Measurements from ENCODE around the gene ARFGAP2.

Gene ARFGAP2

DNA sequence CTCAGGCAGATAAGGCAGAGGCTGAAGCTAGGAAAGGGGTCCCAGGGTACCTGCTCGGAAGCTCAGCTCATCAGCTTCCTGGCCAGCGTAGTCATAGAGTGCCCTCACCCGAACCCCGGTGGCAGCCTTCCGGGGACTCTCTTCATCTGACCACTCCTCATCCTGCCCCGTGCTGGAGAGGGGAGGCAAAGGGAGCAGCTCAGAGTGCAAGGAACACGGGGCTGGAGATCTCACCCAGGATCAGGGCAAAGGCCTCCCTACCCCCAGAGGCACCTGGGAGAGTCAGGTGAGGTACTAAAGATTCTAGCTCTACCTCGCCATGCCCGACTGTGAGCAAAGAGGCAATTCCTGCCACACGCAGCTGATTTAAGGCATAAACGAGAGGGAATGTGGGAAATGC, 1.6 kb upstream of the ARFGAP2 start:
- no peaks in the 10 kb centered on the region for H3K9me3 ChIP-seq (ENCODE audit: control insufficient read depth, insufficient read depth, low read length)
- no peak overlapping the region for H3K4me3 ChIP-seq (ENCODE audit: low read depth, low read length)
- H3K9ac ChIP-seq (ENCODE audit: low read depth, low read length): no peak overlapping the region
- peaks cover 38% of the 10 kb centered on the region for H3K36me3 ChIP-seq (ENCODE audit: control insufficient read depth, insufficient read depth, low read length)
- peaks cover 10% of the 10 kb centered on the region for H3K4me1 ChIP-seq (ENCODE audit: control insufficient read depth, insufficient read depth, low read length)
- H3K27me3 ChIP-seq (ENCODE audit: control insufficient read depth, insufficient read depth, low read length): no peaks in the 10 kb centered on the region

DNA sequence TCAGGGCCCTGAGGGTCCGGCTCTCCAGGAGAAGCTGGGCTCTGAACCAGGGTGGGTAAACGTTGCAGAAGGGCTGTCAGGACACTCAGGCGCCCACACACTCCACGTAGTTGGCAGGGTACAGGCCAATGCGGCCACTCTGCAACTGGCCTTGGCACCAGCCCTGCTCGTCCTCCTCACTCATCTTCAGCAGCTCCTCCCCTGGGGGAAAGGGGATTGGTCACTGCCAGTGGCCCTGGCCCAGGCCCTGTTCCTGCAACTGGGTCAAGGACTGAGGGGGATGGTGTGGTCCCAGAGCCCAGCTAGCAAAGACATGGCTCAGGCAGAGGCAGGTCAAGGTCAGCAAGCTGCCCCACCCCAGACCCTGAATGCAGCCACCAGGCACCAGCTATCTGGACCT, 1.2 kb upstream of the ARFGAP2 start:
- Histone ChIP-seq H3K4me1 (ENCODE audit: control insufficient read depth, insufficient read depth, low read length) (peaks cover 10% of the 10 kb centered on the region), H3K36me3 (ENCODE audit: control insufficient read depth, insufficient read depth, low read length) (peaks cover 42% of the 10 kb centered on the region), H3K27me3 (ENCODE audit: control insufficient read depth, insufficient read depth, low read length) (no peaks in the 10 kb centered on the region), H3K9ac (ENCODE audit: low read depth, low read length) (no peak overlapping the region), H3K9me3 (ENCODE audit: control insufficient read depth, insufficient read depth, low read length) (no peaks in the 10 kb centered on the region), H3K4me3 (ENCODE audit: low read depth, low read length) (no peak overlapping the region)

DNA sequence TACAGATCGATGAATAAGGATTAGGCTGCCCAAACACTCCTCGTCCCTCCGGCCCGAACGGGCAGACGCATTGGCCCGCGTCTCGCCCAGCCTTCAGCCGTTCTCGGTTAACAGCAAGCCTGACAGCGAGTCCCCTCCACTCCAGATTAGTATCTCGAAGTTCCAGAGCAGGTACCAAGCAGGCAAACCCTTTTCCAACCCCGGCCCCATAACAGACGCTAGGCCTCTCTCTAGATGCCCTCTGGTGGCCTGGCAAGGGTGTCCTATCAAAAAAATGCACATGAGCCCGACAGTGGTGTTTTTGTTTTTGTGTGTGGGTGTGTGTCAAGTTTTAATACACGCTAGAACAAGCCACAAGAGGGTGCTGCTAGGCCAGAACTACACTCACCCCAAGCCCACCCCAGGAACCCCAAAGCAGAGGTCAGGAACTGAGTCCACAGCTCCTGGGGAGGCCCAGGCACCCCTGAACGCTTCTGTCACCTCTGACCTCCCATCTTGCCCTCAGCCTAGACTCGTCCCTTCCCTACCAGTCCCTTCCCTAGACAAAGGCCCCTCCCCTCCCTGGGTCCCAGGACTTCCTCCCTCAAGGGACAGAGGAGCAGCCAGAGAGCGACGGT, 658 bp upstream of the ARFGAP2 start:
- H3K4me1 ChIP-seq (ENCODE audit: control insufficient read depth, insufficient read depth, low read length): peaks cover 10% of the 10 kb centered on the region
- no peaks in the 10 kb centered on the region for H3K9me3 ChIP-seq (ENCODE audit: control insufficient read depth, insufficient read depth, low read length)
- H3K36me3 ChIP-seq (ENCODE audit: control insufficient read depth, insufficient read depth, low read length): peaks cover 46% of the 10 kb centered on the region

DNA sequence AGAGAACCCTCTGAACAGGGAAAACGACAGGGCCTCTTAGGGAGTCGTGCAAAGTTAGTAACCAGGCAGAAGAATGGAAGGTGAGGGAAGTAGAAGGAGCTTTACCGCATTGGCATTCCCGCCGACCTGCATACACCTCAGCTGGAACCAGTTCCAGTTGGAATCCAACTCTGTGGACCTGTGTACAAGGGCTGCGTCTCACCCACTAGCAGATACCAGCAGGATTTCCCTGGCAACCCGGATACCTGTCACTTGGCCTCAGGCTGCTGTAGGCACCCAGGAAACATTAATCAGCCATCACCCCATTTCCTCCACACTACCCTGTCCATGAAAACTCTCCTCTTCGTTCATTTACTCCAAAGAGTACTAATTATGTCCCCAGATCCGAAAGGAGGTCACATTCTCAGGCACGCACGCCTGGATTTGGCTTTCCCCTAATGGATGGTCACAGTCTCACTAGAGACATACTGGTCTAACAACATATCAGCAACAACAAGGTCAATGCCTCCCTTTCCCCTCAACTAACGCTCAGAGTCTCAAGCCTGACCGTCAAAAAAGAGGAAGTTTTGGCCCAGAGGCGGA, 842 bp downstream of the ARFGAP2 start:
- no peaks in the 10 kb centered on the region for H3K9me3 ChIP-seq (ENCODE audit: control insufficient read depth, insufficient read depth, low read length)
- H3K27me3 ChIP-seq (ENCODE audit: control insufficient read depth, insufficient read depth, low read length): no peaks in the 10 kb centered on the region
- H3K4me1 ChIP-seq (ENCODE audit: control insufficient read depth, insufficient read depth, low read length): peaks cover 10% of the 10 kb centered on the region
- peak overlapping the region; percentile 95 for H3K4me3 ChIP-seq (ENCODE audit: low read depth, low read length)
- peak overlapping the region; percentile 95 for H3K9ac ChIP-seq (ENCODE audit: low read depth, low read length)
- peaks cover 57% of the 10 kb centered on the region for H3K36me3 ChIP-seq (ENCODE audit: control insufficient read depth, insufficient read depth, low read length)

More for the DNA sequence above, 658 bp upstream of the ARFGAP2 start:
- Histone ChIP-seq H3K4me3 (ENCODE audit: low read depth, low read length) (peak overlapping the region; percentile 76), H3K9ac (ENCODE audit: low read depth, low read length) (peak overlapping the region; percentile 47), H3K27me3 (ENCODE audit: control insufficient read depth, insufficient read depth, low read length) (no peaks in the 10 kb centered on the region)

DNA sequence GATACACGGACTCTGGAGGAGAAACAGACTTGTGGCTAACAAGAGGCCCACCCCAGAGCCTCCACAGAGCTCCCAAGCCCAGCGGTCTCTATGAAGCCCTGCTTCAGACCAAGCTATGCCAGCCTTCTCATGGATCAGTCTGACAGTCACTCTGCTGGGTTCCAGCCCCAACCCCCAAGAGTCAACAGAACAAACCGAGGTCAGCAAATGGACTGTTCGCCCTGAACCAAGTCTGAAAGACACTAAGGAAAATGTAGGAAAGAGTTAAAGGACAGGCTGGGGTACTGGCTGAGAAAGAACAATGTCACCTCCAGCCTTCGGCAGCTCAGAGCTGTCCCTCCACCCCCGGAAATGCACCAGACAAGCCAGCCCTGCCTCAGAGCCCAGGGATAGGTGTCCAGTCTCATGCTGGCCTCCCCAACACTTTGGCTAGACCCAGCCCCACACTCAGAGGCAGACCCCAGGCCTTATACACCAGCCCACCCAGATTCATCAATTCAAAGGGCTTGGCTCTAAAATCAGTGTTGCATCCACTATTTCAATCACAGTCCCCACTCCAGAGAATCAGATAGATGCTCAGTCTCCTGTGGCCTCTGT, 3.8 kb downstream of the ARFGAP2 start:
- Histone ChIP-seq H3K4me1 (ENCODE audit: control insufficient read depth, insufficient read depth, low read length) (peaks cover 7% of the 10 kb centered on the region), H3K9ac (ENCODE audit: low read depth, low read length) (peak overlapping the region; percentile 37), H3K4me3 (ENCODE audit: low read depth, low read length) (no peak overlapping the region), H3K36me3 (ENCODE audit: control insufficient read depth, insufficient read depth, low read length) (peaks cover 42% of the 10 kb centered on the region), H3K27me3 (ENCODE audit: control insufficient read depth, insufficient read depth, low read length) (no peaks in the 10 kb centered on the region), H3K9me3 (ENCODE audit: control insufficient read depth, insufficient read depth, low read length) (no peaks in the 10 kb centered on the region)

DNA sequence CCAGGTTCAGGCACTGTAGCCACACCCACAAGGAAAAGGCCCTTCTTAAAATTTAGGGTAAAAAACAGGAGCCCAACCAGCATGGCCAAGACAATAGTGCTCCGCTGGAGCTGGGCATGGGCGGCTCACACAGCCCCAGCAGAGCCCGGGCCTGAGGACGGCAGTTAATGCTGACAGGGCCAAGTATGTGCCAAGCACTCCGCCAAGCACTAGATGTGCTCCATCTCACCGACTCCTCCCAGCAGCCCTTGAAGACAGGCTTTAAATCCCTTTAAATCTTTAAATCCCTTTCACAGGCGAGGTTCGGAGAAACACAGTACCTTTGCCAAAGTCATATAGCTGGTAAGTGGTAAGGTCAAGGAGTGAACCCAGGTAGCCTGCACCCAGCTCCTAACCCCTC, 4.8 kb downstream of the ARFGAP2 start:
- Histone ChIP-seq H3K4me3 (ENCODE audit: low read depth, low read length) (no peak overlapping the region), H3K36me3 (ENCODE audit: control insufficient read depth, insufficient read depth, low read length) (peaks cover 48% of the 10 kb centered on the region), H3K4me1 (ENCODE audit: control insufficient read depth, insufficient read depth, low read length) (peaks cover 4% of the 10 kb centered on the region), H3K27me3 (ENCODE audit: control insufficient read depth, insufficient read depth, low read length) (no peaks in the 10 kb centered on the region), H3K9ac (ENCODE audit: low read depth, low read length) (no peak overlapping the region), H3K9me3 (ENCODE audit: control insufficient read depth, insufficient read depth, low read length) (no peaks in the 10 kb centered on the region)

DNA sequence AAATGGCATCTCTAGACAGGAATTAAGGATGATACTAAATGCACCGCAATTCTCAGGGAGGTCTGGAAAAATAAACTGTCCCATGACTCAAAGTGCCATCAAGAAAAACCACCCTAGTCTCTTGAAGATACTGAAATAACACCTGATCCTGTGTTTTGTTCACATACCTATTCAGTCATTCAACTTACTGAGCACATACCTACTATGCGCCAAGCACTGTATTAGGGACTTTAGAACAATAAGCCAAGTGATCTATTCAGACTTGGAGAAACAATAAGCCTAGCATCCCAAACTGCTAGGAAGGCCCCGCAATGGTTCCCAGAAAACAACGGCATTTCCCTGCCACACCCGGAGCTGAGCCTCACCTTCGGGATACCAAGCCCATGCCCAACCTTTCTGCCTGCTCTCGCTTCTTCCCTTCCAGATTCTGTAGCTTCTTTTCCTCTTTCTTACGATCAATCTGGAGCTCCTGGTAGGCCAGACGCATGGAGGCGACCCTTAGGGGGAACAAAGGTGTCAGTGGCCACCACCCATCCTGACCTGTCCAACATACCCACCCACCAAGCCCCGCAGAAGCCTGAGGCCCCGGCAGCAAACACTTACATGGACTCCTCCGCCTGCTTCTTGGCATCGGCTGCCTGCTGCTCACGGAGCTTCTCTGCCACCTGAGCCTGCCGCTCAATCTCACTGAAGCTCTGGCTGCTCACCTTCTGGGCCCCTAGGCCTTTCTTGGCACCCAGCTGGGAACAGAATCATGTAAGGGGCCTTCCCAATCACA, 5.4 kb downstream of the ARFGAP2 start:
- Histone ChIP-seq H3K9ac (ENCODE audit: low read depth, low read length) (no peak overlapping the region), H3K27me3 (ENCODE audit: control insufficient read depth, insufficient read depth, low read length) (no peaks in the 10 kb centered on the region), H3K9me3 (ENCODE audit: control insufficient read depth, insufficient read depth, low read length) (no peaks in the 10 kb centered on the region), H3K36me3 (ENCODE audit: control insufficient read depth, insufficient read depth, low read length) (peaks cover 54% of the 10 kb centered on the region), H3K4me3 (ENCODE audit: low read depth, low read length) (no peak overlapping the region), H3K4me1 (ENCODE audit: control insufficient read depth, insufficient read depth, low read length) (peaks cover 4% of the 10 kb centered on the region)

DNA sequence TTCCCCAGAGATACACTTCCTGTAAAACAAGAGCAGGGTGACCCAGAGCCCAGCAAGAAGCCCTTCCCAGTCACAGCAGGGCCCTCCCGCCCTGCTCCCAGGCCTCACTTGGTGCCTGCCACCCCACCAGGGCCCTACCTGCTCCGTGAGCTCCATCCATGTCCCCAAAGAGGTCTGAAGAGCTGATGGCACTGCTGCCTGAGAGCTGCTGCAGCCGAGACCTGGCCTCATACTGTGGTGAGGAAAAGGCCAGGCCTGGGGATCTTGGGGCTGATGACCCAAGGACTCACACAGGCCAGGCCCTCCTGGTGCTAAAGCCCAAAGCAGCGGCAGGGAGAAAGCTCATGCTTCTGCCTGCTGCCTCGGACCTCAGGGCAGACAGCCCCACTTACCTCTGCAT, 10.3 kb downstream of the ARFGAP2 start:
- Histone ChIP-seq H3K9ac (ENCODE audit: low read depth, low read length) (no peak overlapping the region), H3K36me3 (ENCODE audit: control insufficient read depth, insufficient read depth, low read length) (peaks cover 47% of the 10 kb centered on the region), H3K9me3 (ENCODE audit: control insufficient read depth, insufficient read depth, low read length) (no peaks in the 10 kb centered on the region), H3K27me3 (ENCODE audit: control insufficient read depth, insufficient read depth, low read length) (no peaks in the 10 kb centered on the region), H3K4me1 (ENCODE audit: control insufficient read depth, insufficient read depth, low read length) (no peaks in the 10 kb centered on the region), H3K4me3 (ENCODE audit: low read depth, low read length) (no peak overlapping the region)

DNA sequence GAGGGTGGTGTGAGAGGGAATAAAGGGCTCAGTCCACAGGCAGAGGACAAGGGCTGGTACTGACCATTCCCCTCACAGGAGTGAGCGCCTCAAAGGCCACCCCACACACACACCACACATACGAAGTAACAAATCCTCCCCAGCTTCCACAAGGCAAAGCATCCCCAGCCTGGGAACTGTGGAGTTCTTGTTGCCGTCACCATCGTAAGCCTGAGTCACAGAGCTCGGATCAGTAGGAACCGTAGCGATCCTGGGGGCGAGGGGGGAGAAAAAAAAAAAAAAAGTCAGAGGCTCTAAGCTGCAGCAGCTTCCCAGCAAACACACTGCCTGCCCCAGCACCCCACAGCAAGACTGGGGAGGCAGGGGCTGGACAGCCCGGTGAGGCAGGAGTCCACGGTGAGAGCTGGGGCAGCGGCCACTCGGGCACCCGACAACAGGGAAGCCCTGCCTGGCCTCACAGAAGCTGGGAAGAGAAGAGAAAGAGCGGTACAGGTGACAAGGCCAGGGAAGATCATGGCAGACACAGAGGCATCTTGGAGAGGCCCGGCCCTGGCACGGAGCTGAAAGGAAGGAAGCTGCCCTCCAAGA, 11.3 kb downstream of the ARFGAP2 start:
- no peaks in the 10 kb centered on the region for H3K9me3 ChIP-seq (ENCODE audit: control insufficient read depth, insufficient read depth, low read length)

DNA sequence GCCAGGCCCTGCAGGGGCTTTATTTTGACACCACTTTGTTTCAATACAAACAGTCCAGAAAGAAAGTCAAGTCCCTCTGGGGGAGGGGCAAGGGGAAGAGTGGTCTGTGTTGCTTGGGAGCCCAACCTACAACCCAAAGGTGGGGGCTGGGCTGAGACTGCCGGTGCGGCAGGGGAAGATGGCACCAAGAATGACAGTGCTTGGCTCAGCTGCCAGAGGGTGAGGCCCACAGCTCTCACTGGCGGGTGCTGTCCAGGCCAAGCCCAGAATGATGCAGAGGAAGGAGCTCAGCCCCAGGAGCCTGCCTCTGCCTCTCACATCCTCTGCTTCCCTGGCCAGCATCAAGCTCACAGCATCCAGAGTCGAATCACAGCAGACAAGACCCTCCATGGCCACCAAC, 12.4 kb downstream of the ARFGAP2 start:
- Histone ChIP-seq H3K4me3 (ENCODE audit: low read depth, low read length) (no peak overlapping the region), H3K9ac (ENCODE audit: low read depth, low read length) (no peak overlapping the region), H3K36me3 (ENCODE audit: control insufficient read depth, insufficient read depth, low read length) (peaks cover 44% of the 10 kb centered on the region), H3K4me1 (ENCODE audit: control insufficient read depth, insufficient read depth, low read length) (no peaks in the 10 kb centered on the region), H3K27me3 (ENCODE audit: control insufficient read depth, insufficient read depth, low read length) (no peaks in the 10 kb centered on the region), H3K9me3 (ENCODE audit: control insufficient read depth, insufficient read depth, low read length) (no peaks in the 10 kb centered on the region)

More for the DNA sequence above, 11.3 kb downstream of the ARFGAP2 start:
- Histone ChIP-seq H3K4me3 (ENCODE audit: low read depth, low read length) (no peak overlapping the region), H3K36me3 (ENCODE audit: control insufficient read depth, insufficient read depth, low read length) (peaks cover 44% of the 10 kb centered on the region), H3K9ac (ENCODE audit: low read depth, low read length) (no peak overlapping the region), H3K4me1 (ENCODE audit: control insufficient read depth, insufficient read depth, low read length) (no peaks in the 10 kb centered on the region), H3K27me3 (ENCODE audit: control insufficient read depth, insufficient read depth, low read length) (no peaks in the 10 kb centered on the region)

DNA sequence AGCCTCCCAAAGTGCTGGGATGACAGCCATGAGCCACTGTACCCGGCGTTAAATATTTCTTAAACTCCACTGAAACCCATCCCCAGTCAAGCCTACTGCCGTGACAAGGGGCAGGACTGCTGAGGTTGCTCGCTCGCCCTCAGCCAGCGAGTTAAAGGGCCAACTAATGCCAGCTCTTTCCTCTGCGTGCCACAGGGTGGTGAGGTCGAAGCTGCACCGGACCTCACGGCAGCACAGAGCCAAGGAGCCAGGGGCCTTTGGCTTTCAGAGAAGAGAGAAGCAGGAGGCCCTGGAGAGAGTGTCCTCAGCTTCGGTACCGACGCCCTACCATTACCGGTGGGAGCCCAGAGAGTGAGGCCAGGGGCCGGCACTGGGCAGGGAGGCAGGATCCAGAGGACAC, 12.8 kb downstream of the ARFGAP2 start:
- Histone ChIP-seq H3K4me3 (ENCODE audit: low read depth, low read length) (no peak overlapping the region), H3K36me3 (ENCODE audit: control insufficient read depth, insufficient read depth, low read length) (peaks cover 44% of the 10 kb centered on the region), H3K4me1 (ENCODE audit: control insufficient read depth, insufficient read depth, low read length) (no peaks in the 10 kb centered on the region), H3K27me3 (ENCODE audit: control insufficient read depth, insufficient read depth, low read length) (no peaks in the 10 kb centered on the region), H3K9me3 (ENCODE audit: control insufficient read depth, insufficient read depth, low read length) (no peaks in the 10 kb centered on the region), H3K9ac (ENCODE audit: low read depth, low read length) (no peak overlapping the region)

Measured in iPS-15b (cell line).